H1 (cell line): ENCODE measurements around the gene TMPRSS2. TPM values are rescaled to one million over a fixed set of nuclear protein-coding genes. Genes with fewer than 3 reads are reported as not detected.

ENCODE experiments used
- CTCF ChIA-PET: fragments of 300-600 bp; sonication (Branson Sonifier 250); formaldehyde crosslinking; loops from one replicate; lab custom pipeline; 2021; ENCODE audit not compliant: partially characterized antibody; lab: Charles Lee
- POLR2A ChIA-PET: fragments of 300-600 bp; sonication (Branson Sonifier 250); formaldehyde crosslinking; loops from one replicate; lab custom pipeline; 2021; ENCODE audit warnings: inconsistent platforms; ENCODE audit not compliant: partially characterized antibody; lab: Charles Lee
- DNase-seq, 2 experiments: peaks; one replicate each; pipeline versions ENCODE4 v3.0.0 to v3.0.0-alpha.2; 2010 to 2022; ENCODE audit warnings: low spot score in 2 of 2, low read depth in 1 of 2, mixed read lengths in 1 of 2
- FAIRE-seq: peaks from 2 replicates; lab custom pipeline; 2011; peaks lifted over from hg19 to GRCh38; lab: Jason Lieb, UNC
- H2AFZ ChIP-seq: 2 replicates; pipeline ENCODE4 v1.8.1; 2012; ENCODE audit warnings: low read length, inconsistent platforms
- H2AK5ac ChIP-seq: 2 replicates; pipeline ENCODE4 v1.6.1; 2013; ENCODE audit warnings: low read depth, low read length
- H2BK120ac ChIP-seq: replicated peaks from 2 replicates; pipeline ENCODE3; 2013; ENCODE audit warnings: low read depth, low read length, inconsistent platforms
- H2BK12ac ChIP-seq: 2 replicates; pipeline ENCODE4 v1.6.1; 2013; ENCODE audit warnings: low read depth, low read length
- H2BK15ac ChIP-seq: 2 replicates; pipeline ENCODE4 v1.6.1; 2013; ENCODE audit warnings: low read length
- H2BK20ac ChIP-seq: 2 replicates; pipeline ENCODE4 v1.6.1; 2013; ENCODE audit warnings: low read length
- H2BK5ac ChIP-seq: 2 replicates; pipeline ENCODE4 v1.6.1; 2013; ENCODE audit warnings: low read depth, low read length
- H3K14ac ChIP-seq: 2 replicates; pipeline ENCODE4 v1.6.1; 2013; ENCODE audit warnings: inconsistent platforms; ENCODE audit not compliant: insufficient read length
- H3K18ac ChIP-seq: 2 replicates; pipeline ENCODE4 v1.6.1; 2013; ENCODE audit warnings: low read length; ENCODE audit errors: extremely low read depth
- H3K23ac ChIP-seq: 2 replicates; pipeline ENCODE4 v1.6.1; 2013; ENCODE audit warnings: inconsistent platforms; ENCODE audit not compliant: insufficient read length
- H3K23me2 ChIP-seq: 2 replicates; pipeline ENCODE4 v1.6.1; 2013; ENCODE audit warnings: low read depth, low read length
- H3K27ac ChIP-seq: 2 replicates; pipeline ENCODE4 v1.6.1; 2011; ENCODE audit warnings: low read depth, low read length, inconsistent platforms
- H3K27me3 ChIP-seq, 4 experiments: replicated peaks in 1 of 4; 1 replicate in 1 of 4; 2 replicates in 3 of 4; pipeline versions ENCODE4 v1.6.1 to v1.8.1; 2011 to 2013; ENCODE audit warnings: low read length in 3 of 4, mild to moderate bottlenecking in 3 of 4, inconsistent platforms in 2 of 4, mixed read lengths in 2 of 4, moderate library complexity in 1 of 4; ENCODE audit not compliant: control insufficient read depth in 3 of 4, insufficient read depth in 3 of 4; ENCODE audit errors: extremely low read depth in 1 of 4
- H3K36me3 ChIP-seq, 4 experiments: 2 replicates each; pipeline versions ENCODE4 v1.6.1 to v1.8.1; 2011 to 2013; ENCODE audit warnings: mild to moderate bottlenecking in 4 of 4, low read length in 3 of 4, moderate library complexity in 2 of 4, control low read depth in 1 of 4, inconsistent platforms in 1 of 4; ENCODE audit not compliant: insufficient read depth in 4 of 4, control insufficient read depth in 2 of 4
- H3K4ac ChIP-seq: replicated peaks from 2 replicates; pipeline ENCODE3; 2013; ENCODE audit warnings: low read length, low read depth, mixed read lengths, inconsistent platforms; ENCODE audit not compliant: insufficient read length
- H3K4me1 ChIP-seq, 4 experiments: replicated peaks in 1 of 4; 1 replicate in 1 of 4; 2 replicates in 3 of 4; pipeline versions ENCODE4 v1.6.1 to v1.8.1; 2011 to 2013; ENCODE audit warnings: low read length in 3 of 4, inconsistent platforms in 2 of 4, mixed read lengths in 1 of 4; ENCODE audit not compliant: insufficient read depth in 4 of 4, control insufficient read depth in 3 of 4
- H3K4me2 ChIP-seq, 2 experiments: 2 replicates each; pipeline versions ENCODE4 v1.6.1 to v1.8.1; 2011 to 2013; ENCODE audit warnings: low read depth in 2 of 2, low read length in 2 of 2, control low read depth in 1 of 2, inconsistent platforms in 1 of 2, mild to moderate bottlenecking in 1 of 2; ENCODE audit not compliant: insufficient read depth in 1 of 2
- H3K4me3 ChIP-seq, 4 experiments: fragments of 200-600, 300-600 bp in 1 of 4; sonication (generic), shearing (Covaris generic), sonication (Bioruptor Twin) in 1 of 4; 2 replicates each; pipeline versions ENCODE4 v1.5.1 to v1.8.1; 2011 to 2016; ENCODE audit warnings: low read length in 4 of 4, low read depth in 3 of 4, control low read depth in 2 of 4, inconsistent platforms in 2 of 4, mild to moderate bottlenecking in 2 of 4, mixed read lengths in 1 of 4, moderate library complexity in 1 of 4; ENCODE audit not compliant: insufficient read depth in 2 of 4; ENCODE audit errors: extremely low read depth in 1 of 4
- H3K56ac ChIP-seq: replicated peaks from 2 replicates; pipeline ENCODE3; 2013; ENCODE audit warnings: low read depth, mild to moderate bottlenecking, mixed read lengths, low read length, inconsistent platforms; ENCODE audit not compliant: insufficient read length
- H3K79me1 ChIP-seq: 2 replicates; pipeline ENCODE4 v1.6.1; 2013; ENCODE audit warnings: low read depth, low read length, control low read depth
- H3K79me2 ChIP-seq, 2 experiments: 2 replicates each; pipeline versions ENCODE4 v1.6.1 to v1.8.1; 2012 to 2013; ENCODE audit warnings: low read length in 2 of 2, mild to moderate bottlenecking in 2 of 2, inconsistent platforms in 1 of 2; ENCODE audit not compliant: insufficient read depth in 2 of 2, control insufficient read depth in 1 of 2
- H3K9ac ChIP-seq, 4 experiments: replicated peaks in 1 of 4; 1 replicate in 1 of 4; 2 replicates in 3 of 4; pipeline versions ENCODE4 v1.6.1 to v1.8.1; 2011 to 2013; ENCODE audit warnings: low read depth in 3 of 4, low read length in 3 of 4, control low read depth in 2 of 4, mild to moderate bottlenecking in 2 of 4, moderate library complexity in 2 of 4, inconsistent platforms in 1 of 4; ENCODE audit errors: extremely low read depth in 1 of 4
- H3K9me3 ChIP-seq, 2 experiments: 2 replicates each; pipeline versions ENCODE4 v1.6.1 to v1.8.1; 2012 to 2013; ENCODE audit warnings: mild to moderate bottlenecking in 2 of 2, moderate library complexity in 2 of 2, control low read depth in 1 of 2, inconsistent platforms in 1 of 2, low read depth in 1 of 2, low read length in 1 of 2, mixed read lengths in 1 of 2; ENCODE audit not compliant: insufficient read depth in 2 of 2
- H4K20me1 ChIP-seq, 2 experiments: replicated peaks in 1 of 2; 2 replicates each; pipeline versions ENCODE3 to v1.8.1; 2011 to 2013; ENCODE audit warnings: inconsistent platforms in 2 of 2, low read length in 2 of 2, mild to moderate bottlenecking in 1 of 2; ENCODE audit not compliant: insufficient read depth in 2 of 2, control insufficient read depth in 1 of 2
- H4K5ac ChIP-seq: 2 replicates; pipeline ENCODE4 v1.6.1; 2013; ENCODE audit warnings: low read length, low read depth, mixed read lengths, inconsistent platforms; ENCODE audit not compliant: insufficient read length
- H4K8ac ChIP-seq: 2 replicates; pipeline ENCODE4 v1.8.0; 2013; ENCODE audit warnings: mild to moderate bottlenecking, moderate library complexity, low read length, inconsistent platforms; ENCODE audit not compliant: insufficient read depth; ENCODE audit errors: extremely low read depth
- H4K91ac ChIP-seq: replicated peaks from 2 replicates; pipeline ENCODE3; 2013; ENCODE audit warnings: low read length, mixed read lengths, inconsistent platforms; ENCODE audit not compliant: insufficient read length
- CEBPB ChIP-seq: IDR thresholded peaks from 2 replicates; pipeline ENCODE4 v1.6.1; 2012; ENCODE audit warnings: low read depth, low read length
- JUN ChIP-seq: IDR thresholded peaks from 2 replicates; pipeline ENCODE4 v1.6.1; 2011; ENCODE audit warnings: low read depth, mild to moderate bottlenecking, improper control_type of control experiment, low read length
- NANOG ChIP-seq: IDR thresholded peaks from 2 replicates; pipeline ENCODE4 v1.6.1; 2011; ENCODE audit warnings: low read length, low read depth, mild to moderate bottlenecking, inconsistent platforms; ENCODE audit not compliant: insufficient read depth, poor library complexity, severe bottlenecking
- NRF1 ChIP-seq: IDR thresholded peaks from 2 replicates; pipeline ENCODE4 v1.6.1; 2011; ENCODE audit warnings: mild to moderate bottlenecking, low read depth, low read length, improper control_type of control experiment
- RXRA ChIP-seq: IDR thresholded peaks from 2 replicates; pipeline ENCODE4 v1.6.1; 2011; ENCODE audit warnings: low read depth, mild to moderate bottlenecking, low read length, moderate library complexity; ENCODE audit not compliant: insufficient read depth
- WGBS, 2 experiments: shearing (Covaris generic) in 1 of 2; methylation state at CpG; one replicate each; pipeline versions ENCODE4 v1.1.6 to v1.1.7; 2013 to 2015; ENCODE audit warnings: low lambda C conversion rate in 2 of 2, mixed read lengths in 2 of 2, inconsistent platforms in 1 of 2, low coverage in 1 of 2, missing lambda C conversion rate in 1 of 2; ENCODE audit not compliant: insufficient replicate concordance in 2 of 2, insufficient coverage in 1 of 2, insufficient read length in 1 of 2; ENCODE audit errors: extremely low coverage in 1 of 2, missing lambda C conversion rate in 1 of 2; 5-methylcytosine and 5-hydroxymethylcytosine counted together
- polyA plus RNA-seq, 7 experiments: library from polyadenylated mRNA; depleted of rRNA in 3 of 7; stranded (reverse) in 5 of 7; unstranded in 2 of 7; fragments of >200 nt in 5 of 7; fragments of 200-250 nt in 2 of 7; gene quantifications; 1 replicate in 5 of 7; 2 replicates in 1 of 7; 4 replicates in 1 of 7; pipeline versions ENCODE4 v1.2.1 to v1.2.3, GENCODE V29; 2011 to 2013; ENCODE audit warnings: missing spikeins in 2 of 7, mixed read lengths in 2 of 7
- total RNA-seq: library from RNA; stranded (reverse); fragmentation: NEBNext Ultra II Directional; extraction: Animal tissue kit (Norgen Biotek cat#: 25700); gene quantifications from 2 replicates; pipeline ENCODE4 v1.2.1, GENCODE V29; 2021

TMPRSS2 gene
- total and polyA plus RNA-seq, 2 of the 8 experiments (the other 6 are each of a cell fraction or from before 2014, with no cell fraction given), result 9.2 to 11.0 TPM

DNA sequence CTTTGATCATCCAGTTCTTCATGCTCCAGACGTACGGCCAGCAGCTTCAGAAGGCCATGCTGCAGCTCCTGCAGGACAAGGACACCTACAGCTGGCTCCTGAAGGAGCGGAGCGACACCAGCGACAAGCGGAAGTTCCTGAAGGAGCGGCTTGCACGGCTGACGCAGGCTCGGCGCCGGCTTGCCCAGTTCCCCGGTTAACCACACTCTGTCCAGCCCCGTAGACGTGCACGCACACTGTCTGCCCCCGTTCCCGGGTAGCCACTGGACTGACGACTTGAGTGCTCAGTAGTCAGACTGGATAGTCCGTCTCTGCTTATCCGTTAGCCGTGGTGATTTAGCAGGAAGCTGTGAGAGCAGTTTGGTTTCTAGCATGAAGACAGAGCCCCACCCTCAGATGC is 49.4 kb downstream of the TMPRSS2 start:
- Histone ChIP-seq H3K79me2 (no peaks in the 10 kb centered on the region), H2AK5ac (no peak overlapping the region), H2BK20ac (no peak overlapping the region), H4K20me1 (no peaks in the 10 kb centered on the region), H2AFZ (no peak overlapping the region), H3K18ac (no peak overlapping the region), H4K8ac (no peak overlapping the region), H2BK15ac (no peak overlapping the region), H3K27ac (no peak overlapping the region), H3K23me2 (no peaks in the 10 kb centered on the region), H3K4me2 (no peak overlapping the region), H2BK120ac (no peak overlapping the region), H3K9ac (no peak overlapping the region), H4K5ac (no peak overlapping the region), H2BK5ac (no peak overlapping the region), H4K91ac (no peak overlapping the region), H3K4me3 (no peak overlapping the region), H3K14ac (no peak overlapping the region), H2BK12ac (no peak overlapping the region), H3K4me1 (peaks cover 0 to 10% (median 5%) of the 10 kb centered on the region in 4 experiments; a peak in 6 of 7 replicates), H3K36me3 (peaks cover 0 to 2% (median 0%) of the 10 kb centered on the region in 4 experiments; a peak in 1 of 8 replicates), H3K23ac (no peak overlapping the region), H3K4ac (no peak overlapping the region), H3K9me3 (peaks cover 7% of the 10 kb centered on the region in 2 experiments), H3K27me3 (no peaks in the 10 kb centered on the region), H3K79me1 (no peaks in the 10 kb centered on the region), H3K56ac (no peak overlapping the region)
- 95% methylated on average over 22 of the region's 22 CpGs; no CpG with 5 or more reads in 1 of the 2 experiments for WGBS, 2 experiments
- POLR2A ChIA-PET, result interaction anchor here (1.0 kb wide), 2 partner anchors 19 to 34 kb away, joined by 3 read pairs; no protein-coding TSS in a partner anchor
- TF ChIP-seq NRF1, result no peak
- no peak for TF ChIP-seq NANOG
- no peak for TF ChIP-seq JUN
- no peak for TF ChIP-seq CEBPB
- TF ChIP-seq RXRA, result no peak
- DNase-seq (no peak), FAIRE-seq (no peak)
- CTCF ChIA-PET, result interaction anchor here (0.7 to 3.5 kb wide), 21 partner anchors 9 to 323 kb away, joined by 3 to 36 read pairs (median 3); no protein-coding TSS in a partner anchor
